Measurements from ENCODE around the gene RALB. TPM values are rescaled to one million over a fixed set of nuclear protein-coding genes. Genes with fewer than 3 reads are reported as not detected.

RALB gene
- polyA plus RNA-seq, 1 experiment = 69.6 TPM

GRCh38 chr2:120228503-120228902, 24.1 kb upstream of the RALB start:
- no peak for TF ChIP-seq CTCF (IDR thresholded peaks at IDR 0.05; ENCODE audit: low read depth, low read length)
- POLR2A ChIA-PET = interaction anchor here (0.5 kb wide), 1 partner anchor 39 kb away, joined by 5 read pairs; no protein-coding TSS in a partner anchor
- CTCF ChIA-PET = no interaction called here

GRCh38 chr2:120229341-120229740, 23.3 kb upstream of the RALB start:
- no peak for TF ChIP-seq CTCF (IDR thresholded peaks at IDR 0.05; ENCODE audit: low read depth, low read length)
- no peak for DNase-seq (ENCODE audit: low read depth, low spot score)
- Histone ChIP-seq H3K9me3 (ENCODE audit: control insufficient read depth, insufficient read depth, low read length) (no peaks in the 10 kb centered on the region; the same call in 1 of the 2 replicates), H3K27ac (ENCODE audit: low read depth, low read length) (no peak overlapping the region), H3K27me3 (ENCODE audit: control insufficient read depth, insufficient read depth, low read length) (no peaks in the 10 kb centered on the region), H3K4me3 (ENCODE audit: low read depth, low read length) (no peak overlapping the region)
- ChIA-PET CTCF (no interaction called here), POLR2A (no interaction called here)

More at GRCh38 chr2:120228503-120228902, 24.1 kb upstream of the RALB start:
- Histone ChIP-seq H3K27me3 (ENCODE audit: control insufficient read depth, insufficient read depth, low read length) (no peaks in the 10 kb centered on the region), H3K4me3 (ENCODE audit: low read depth, low read length) (no peak overlapping the region), H3K9me3 (ENCODE audit: control insufficient read depth, insufficient read depth, low read length) (no peaks in the 10 kb centered on the region; the same call in 1 of the 2 replicates), H3K27ac (ENCODE audit: low read depth, low read length) (no peak overlapping the region)
- DNase-seq (ENCODE audit: low read depth, low spot score) = no peak

GRCh38 chr2:120230515-120231471, 21.9 kb upstream of the RALB start:
- Histone ChIP-seq H3K27ac (ENCODE audit: low read depth, low read length) (no peak overlapping the region), H3K4me3 (ENCODE audit: low read depth, low read length) (no peak overlapping the region), H3K27me3 (ENCODE audit: control insufficient read depth, insufficient read depth, low read length) (no peaks in the 10 kb centered on the region), H3K9me3 (ENCODE audit: control insufficient read depth, insufficient read depth, low read length) (no peaks in the 10 kb centered on the region)
- ChIA-PET POLR2A (no interaction called here), CTCF (interaction anchor here (0.6 to 1.2 kb wide), 5 partner anchors 8 to 83 kb away, joined by 3 to 4 read pairs (median 3); partner anchors contain the start of gene TMEM185B)
- no peak for TF ChIP-seq CTCF (IDR thresholded peaks at IDR 0.05; ENCODE audit: low read depth, low read length)
- DNase-seq (ENCODE audit: low read depth, low spot score) = no peak

- no peak for TF ChIP-seq CTCF (IDR thresholded peaks at IDR 0.05; ENCODE audit: low read depth, low read length)
- ChIA-PET CTCF (interaction anchor here (0.6 to 1.3 kb wide), 7 partner anchors 9 to 449 kb away, joined by 3 to 4 read pairs (median 3); partner anchors contain the start of genes RALB and TMEM185B), POLR2A (no interaction called here)
- H3K4me3 ChIP-seq (ENCODE audit: low read depth, low read length) = no peak overlapping the region
- DNase-seq (ENCODE audit: low read depth, low spot score) = no peak
- H3K27me3 ChIP-seq (ENCODE audit: control insufficient read depth, insufficient read depth, low read length) = no peaks in the 10 kb centered on the region
- no peak overlapping the region for H3K27ac ChIP-seq (ENCODE audit: low read depth, low read length)
- no peaks in the 10 kb centered on the region for H3K9me3 ChIP-seq (ENCODE audit: control insufficient read depth, insufficient read depth, low read length)
Measured at GRCh38 chr2:120231564-120231973, 21.1 kb upstream of the RALB start.

All from AG04450 (cell line).